Endothelial cell of umbilical vein (primary cell): ENCODE data around the gene PYCR2. TPM values are rescaled to one million over a fixed set of nuclear protein-coding genes. Genes with fewer than 3 reads are reported as not detected.

Experiments used
- BruUV-seq: library from RNA; stranded (reverse); fragments of 400-500 nt; replicated peaks from 2 replicates; lab custom pipeline; 2021; lab: Mats Ljungman, UMichigan
- CTCF ChIA-PET: fragments of 300-600, 350-600 bp; sonication (Branson Sonifier 250); formaldehyde crosslinking; loops from one replicate; lab custom pipeline; 2021; ENCODE audit warnings: antibody characterized with exemption, inconsistent platforms; lab: Charles Lee
- POLR2A ChIA-PET: fragments of 300-600, 350-600 bp; sonication (Branson Sonifier 250); formaldehyde crosslinking; loops from one replicate; lab custom pipeline; 2021; ENCODE audit warnings: antibody characterized with exemption, inconsistent platforms; lab: Charles Lee
- DNase-seq: peaks from one replicate; pipeline ENCODE4 v3.0.0-alpha.2; 2011; ENCODE audit warnings: low read depth, low spot score
- FAIRE-seq: peaks from 2 replicates; lab custom pipeline; 2011; peaks lifted over from hg19 to GRCh38; lab: Jason Lieb, UNC
- H2AFZ ChIP-seq: 2 replicates; pipeline ENCODE4 v1.6.0; 2012; ENCODE audit warnings: low read depth, low read length, control low read depth, inconsistent platforms
- H3K27ac ChIP-seq: 2 replicates; pipeline ENCODE4 v1.5.1; 2011; ENCODE audit warnings: low read depth, mild to moderate bottlenecking, control low read depth, low read length, moderate library complexity; ENCODE audit not compliant: insufficient read depth
- H3K27me3 ChIP-seq, 2 experiments: 2 replicates each; pipeline versions ENCODE4 v1.6.0 to v1.6.1; 2011; ENCODE audit warnings: low read length in 2 of 2, mixed read lengths in 1 of 2; ENCODE audit not compliant: control insufficient read depth in 2 of 2, insufficient read depth in 2 of 2
- H3K36me3 ChIP-seq, 2 experiments: 2 replicates in 1 of 2; 3 replicates in 1 of 2; pipeline ENCODE4 v1.5.1; 2011; ENCODE audit warnings: low read length in 2 of 2, mild to moderate bottlenecking in 1 of 2, moderate library complexity in 1 of 2; ENCODE audit not compliant: control insufficient read depth in 2 of 2, insufficient read depth in 2 of 2; ENCODE audit errors: extremely low read depth in 1 of 2
- H3K4me1 ChIP-seq: 3 replicates; pipeline ENCODE4 v1.5.1; 2011; ENCODE audit warnings: mild to moderate bottlenecking, low read length; ENCODE audit not compliant: control insufficient read depth, insufficient read depth; ENCODE audit errors: extremely low read depth
- H3K4me2 ChIP-seq: 2 replicates; pipeline ENCODE4 v1.6.1; 2011; ENCODE audit warnings: low read length, control low read depth, mixed read lengths; ENCODE audit not compliant: insufficient read depth
- H3K4me3 ChIP-seq, 3 experiments: fragments of 200-600 bp in 1 of 3; sonication (generic), shearing (Covaris generic) in 1 of 3; replicated peaks in 1 of 3; 2 replicates each; pipeline ENCODE4 v1.5.1; 2011 to 2016; ENCODE audit warnings: control low read depth in 3 of 3, low read length in 3 of 3, mild to moderate bottlenecking in 2 of 3, inconsistent platforms in 1 of 3, low read depth in 1 of 3, moderate library complexity in 1 of 3; ENCODE audit not compliant: insufficient read depth in 1 of 3
- H3K79me2 ChIP-seq: 2 replicates; pipeline ENCODE4 v1.6.0; 2012; ENCODE audit warnings: low read length, inconsistent platforms; ENCODE audit not compliant: control insufficient read depth, insufficient read depth
- H3K9ac ChIP-seq: replicated peaks from 2 replicates; pipeline ENCODE3; 2011; ENCODE audit warnings: low read length, control low read depth; ENCODE audit not compliant: insufficient read depth; ENCODE audit errors: extremely low read depth
- H3K9me1 ChIP-seq: replicated peaks from 3 replicates; pipeline ENCODE4 v1.6.0; 2011; ENCODE audit warnings: mild to moderate bottlenecking, low read length; ENCODE audit not compliant: control insufficient read depth, insufficient read depth; ENCODE audit errors: extremely low read depth
- H3K9me3 ChIP-seq: replicated peaks from 2 replicates; pipeline ENCODE4 v1.5.1; 2012; ENCODE audit warnings: low read length, inconsistent platforms; ENCODE audit not compliant: control insufficient read depth, insufficient read depth
- H4K20me1 ChIP-seq: replicated peaks from 2 replicates; pipeline ENCODE3; 2011; ENCODE audit warnings: mild to moderate bottlenecking, low read length; ENCODE audit not compliant: control insufficient read depth, insufficient read depth; ENCODE audit errors: extremely low read depth
- EZH2 ChIP-seq: IDR thresholded peaks from 2 replicates; pipeline ENCODE4 v1.6.1; 2012; ENCODE audit warnings: borderline replicate concordance, low read depth, mild to moderate bottlenecking, moderate library complexity, low read length, inconsistent platforms; ENCODE audit not compliant: severe bottlenecking
- FOS ChIP-seq: IDR thresholded peaks from 2 replicates; pipeline ENCODE4 v1.6.1; 2011; ENCODE audit warnings: mild to moderate bottlenecking, low read length, moderate library complexity, borderline replicate concordance; ENCODE audit not compliant: insufficient read depth
- GATA2 ChIP-seq: IDR thresholded peaks from 2 replicates; pipeline ENCODE4 v1.7.0; 2011; ENCODE audit warnings: low read depth, mild to moderate bottlenecking, moderate library complexity, mixed read lengths, low read length; ENCODE audit not compliant: insufficient read length, insufficient read depth
- JUN ChIP-seq: IDR thresholded peaks from 2 replicates; pipeline ENCODE4 v1.6.1; 2011; ENCODE audit warnings: borderline replicate concordance, low read depth; ENCODE audit not compliant: insufficient read length, insufficient read depth
- MAX ChIP-seq: IDR thresholded peaks from 2 replicates; pipeline ENCODE4 v1.6.1; 2011; ENCODE audit not compliant: insufficient read depth, insufficient read length
- MYC ChIP-seq: IDR thresholded peaks from one replicate; pipeline ENCODE4 v1.6.1; 2011; ENCODE audit warnings: mild to moderate bottlenecking, low read depth, low read length
- POLR2A ChIP-seq: IDR thresholded peaks from 2 replicates; pipeline ENCODE4 v1.6.1; 2012; ENCODE audit warnings: low read depth, mild to moderate bottlenecking, control low read depth, low read length
- POLR2AphosphoS5 ChIP-seq: IDR thresholded peaks from 2 replicates; pipeline ENCODE4 v1.6.1; 2012; ENCODE audit warnings: low read depth, mild to moderate bottlenecking, control low read depth, low read length, moderate library complexity; ENCODE audit not compliant: insufficient read depth
- dilution Hi-C: fragments of 300-500 bp; cut with MboI; formaldehyde crosslinking; loops from one replicate; pipeline ENCODE4 v1.15.0; 2019; ENCODE audit warnings: low sequenced_read_pairs; ENCODE audit not compliant: extremely low pct_ligation_motif_present
- intact Hi-C: fragments of 100-400 bp; cut with micrococcal nuclease; formaldehyde crosslinking; loops from one replicate; pipeline ENCODE4 v1.10.0; 2022
- polyA plus RNA-seq, 4 experiments: library from polyadenylated mRNA; depleted of rRNA in 3 of 4; stranded (reverse) in 3 of 4; unstranded in 1 of 4; fragments of >200 nt; gene quantifications; 2 replicates each; pipeline versions ENCODE4 v1.2.1 to v1.2.3, GENCODE V29; 2011 to 2012; ENCODE audit warnings: missing spikeins in 1 of 4
- total RNA-seq: library from RNA; stranded (reverse); gene quantifications from 2 replicates; pipeline ENCODE4 v1.2.3, GENCODE V29; 2021
- TF ChIP-seq, protein P1 (sequence below), 2 donors: IDR thresholded peaks; 1 replicate in 1 of 2; 2 replicates in 1 of 2; pipeline ENCODE4 v1.5.1; 2011; ENCODE audit warnings: low read length in 2 of 2, mild to moderate bottlenecking in 2 of 2, moderate library complexity in 2 of 2, control low read depth in 1 of 2, inconsistent platforms in 1 of 2, low read depth in 1 of 2; ENCODE audit not compliant: insufficient read depth in 1 of 2; ENCODE audit errors: extremely low read depth in 1 of 2

PYCR2 gene
- total and polyA plus RNA-seq, 2 donors (not counting 3 experiments of a cell fraction or from before 2014, with no cell fraction given), result 64.6 to 65.1 TPM

DNA sequence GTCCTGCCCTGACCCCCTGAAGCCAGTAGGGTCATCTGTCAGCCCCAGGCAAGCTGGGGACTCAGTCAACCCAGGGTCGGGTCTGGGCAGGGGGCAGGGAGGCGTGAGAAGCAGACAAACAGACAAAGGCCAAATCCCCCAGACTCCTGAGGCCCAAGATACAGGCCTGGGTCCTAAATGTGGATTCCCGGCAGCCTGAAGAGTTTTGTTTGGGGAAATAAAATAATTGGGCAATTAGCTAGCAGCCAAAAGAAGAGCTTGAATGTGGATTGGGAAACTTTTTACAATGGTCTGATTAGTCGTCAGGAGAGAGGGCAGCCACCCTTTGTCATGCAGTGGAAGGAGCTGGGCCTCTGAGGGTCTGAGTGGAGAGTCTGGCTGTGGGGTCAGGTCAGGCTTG lies 21.5 kb upstream of the PYCR2 start:
- Histone ChIP-seq H3K9me3 (no peaks in the 10 kb centered on the region), H3K79me2 (no peaks in the 10 kb centered on the region), H3K27ac (no peak overlapping the region), H3K4me2 (no peak overlapping the region), H3K36me3 (no peaks in the 10 kb centered on the region), H3K27me3 (peaks cover 4 to 9% of the 10 kb centered on the region in 2 experiments), H3K9me1 (no peaks in the 10 kb centered on the region), H3K9ac (no peak overlapping the region), H4K20me1 (no peaks in the 10 kb centered on the region), H2AFZ (no peak overlapping the region), H3K4me1 (no peaks in the 10 kb centered on the region), H3K4me3 (no peak overlapping the region)
- dilution Hi-C loops (no loop called here), intact Hi-C loops (no loop called here)
- TF ChIP-seq MYC (no peak), JUN (no peak), GATA2 (no peak), POLR2A (no peak), MAX (no peak), FOS (no peak), POLR2AphosphoS5 (no peak), EZH2 (no peak)
- TF ChIP-seq, protein P1, sequence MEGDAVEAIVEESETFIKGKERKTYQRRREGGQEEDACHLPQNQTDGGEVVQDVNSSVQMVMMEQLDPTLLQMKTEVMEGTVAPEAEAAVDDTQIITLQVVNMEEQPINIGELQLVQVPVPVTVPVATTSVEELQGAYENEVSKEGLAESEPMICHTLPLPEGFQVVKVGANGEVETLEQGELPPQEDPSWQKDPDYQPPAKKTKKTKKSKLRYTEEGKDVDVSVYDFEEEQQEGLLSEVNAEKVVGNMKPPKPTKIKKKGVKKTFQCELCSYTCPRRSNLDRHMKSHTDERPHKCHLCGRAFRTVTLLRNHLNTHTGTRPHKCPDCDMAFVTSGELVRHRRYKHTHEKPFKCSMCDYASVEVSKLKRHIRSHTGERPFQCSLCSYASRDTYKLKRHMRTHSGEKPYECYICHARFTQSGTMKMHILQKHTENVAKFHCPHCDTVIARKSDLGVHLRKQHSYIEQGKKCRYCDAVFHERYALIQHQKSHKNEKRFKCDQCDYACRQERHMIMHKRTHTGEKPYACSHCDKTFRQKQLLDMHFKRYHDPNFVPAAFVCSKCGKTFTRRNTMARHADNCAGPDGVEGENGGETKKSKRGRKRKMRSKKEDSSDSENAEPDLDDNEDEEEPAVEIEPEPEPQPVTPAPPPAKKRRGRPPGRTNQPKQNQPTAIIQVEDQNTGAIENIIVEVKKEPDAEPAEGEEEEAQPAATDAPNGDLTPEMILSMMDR (IDR thresholded peaks at IDR 0.05; ENCODE audit: extremely low read depth in 1 of 2, insufficient read depth in 1 of 2, low read depth in 1 of 2, low read length in 2 of 2), result no peak
- ChIA-PET POLR2A (no interaction called here), CTCF (interaction anchor here (1.1 to 2.3 kb wide), 10 partner anchors 9 to 503 kb away, joined by 3 to 10 read pairs (median 3); partner anchors contain the start of gene PYCR2)
- no peak for FAIRE-seq
- BruUV-seq, result no TSS peak
- no peak for DNase-seq
